ES-I3 (cell line): ENCODE data around the gene NR1D1.
A peak's percentile ranks its signal among the peaks of the same experiment; 100 is the strongest.
"Not testable (repeated sequence)": the region's sequence is repeated elsewhere in the genome, so short reads cannot be mapped to it uniquely, and the experiment has no call there.

ENCODE experiments used
- H3K36me3 ChIP-seq: 2 replicates; pipeline ENCODE4 v1.6.1; 2013; ENCODE audit warnings: mild to moderate bottlenecking, low read length, control low read depth, moderate library complexity; ENCODE audit not compliant: insufficient read depth
- H3K4me1 ChIP-seq: 2 replicates; pipeline ENCODE4 v1.6.1; 2013; ENCODE audit warnings: mild to moderate bottlenecking, control low read depth, low read length; ENCODE audit not compliant: insufficient read depth
- H3K9ac ChIP-seq: 2 replicates; pipeline ENCODE4 v1.6.1; 2013; ENCODE audit warnings: low read depth, mild to moderate bottlenecking, low read length, moderate library complexity
- H3K9me3 ChIP-seq: 2 replicates; pipeline ENCODE4 v1.6.1; 2013; ENCODE audit warnings: mild to moderate bottlenecking, low read length, moderate library complexity; ENCODE audit not compliant: control insufficient read depth, insufficient read depth

The NR1D1 gene

GRCh38 chr17:40100419-40100668 is at the start of gene NR1D1:
Gene NR1D1 (minus strand): TSS chr17:40100589. CDS start chr17:40100094, 495 bp downstream.
- H3K9me3 ChIP-seq: no peaks in the 10 kb centered on the region
- peaks cover 27% of the 10 kb centered on the region for H3K4me1 ChIP-seq
- peak within 1 kb of the TSS; percentile 45 for H3K9ac ChIP-seq
- no peaks in the 10 kb centered on the region for H3K36me3 ChIP-seq

GRCh38 chr17:40148527-40148926 is 48.1 kb upstream of the NR1D1 start:
- Histone ChIP-seq H3K9me3 (no peaks in the 10 kb centered on the region), H3K9ac (no peak overlapping the region), H3K36me3 (peaks cover 11% of the 10 kb centered on the region), H3K4me1 (no peaks in the 10 kb centered on the region)

GRCh38 chr17:40145476-40145875 is 45.1 kb upstream of the NR1D1 start:
- H3K36me3 ChIP-seq: peaks cover 21% of the 10 kb centered on the region

GRCh38 chr17:40143166-40143565 is 42.8 kb upstream of the NR1D1 start:
- H3K4me1 ChIP-seq, H3K9ac ChIP-seq, H3K9me3 ChIP-seq, H3K36me3 ChIP-seq: not testable (repeated sequence)

More at GRCh38 chr17:40145476-40145875, 45.1 kb upstream of the NR1D1 start:
- Histone ChIP-seq H3K9ac (no peak overlapping the region), H3K4me1 (no peaks in the 10 kb centered on the region), H3K9me3 (no peaks in the 10 kb centered on the region)

GRCh38 chr17:40139566-40140058 is 39.2 kb upstream of the NR1D1 start:
- H3K4me1 ChIP-seq: no peaks in the 10 kb centered on the region
- H3K9me3 ChIP-seq: no peaks in the 10 kb centered on the region
- peak overlapping the region; percentile 64 for H3K9ac ChIP-seq
- H3K36me3 ChIP-seq: peaks cover 11% of the 10 kb centered on the region; the same call in 1 of the 2 replicates

- Histone ChIP-seq H3K9me3 (no peaks in the 10 kb centered on the region), H3K36me3 (peaks cover 21% of the 10 kb centered on the region), H3K4me1 (no peaks in the 10 kb centered on the region), H3K9ac (no peak overlapping the region)
These were observed 35.4 kb upstream of the NR1D1 start for GRCh38 chr17:40135817-40136216.

GRCh38 chr17:40134184-40134583 is 33.8 kb upstream of the NR1D1 start:
- Histone ChIP-seq H3K4me1 (no peaks in the 10 kb centered on the region), H3K9ac (no peak overlapping the region), H3K9me3 (no peaks in the 10 kb centered on the region), H3K36me3 (peaks cover 24% of the 10 kb centered on the region)

GRCh38 chr17:40130352-40131042 is 30.1 kb upstream of the NR1D1 start:
- Histone ChIP-seq H3K9me3 (no peaks in the 10 kb centered on the region), H3K4me1 (no peaks in the 10 kb centered on the region), H3K9ac (no peak overlapping the region), H3K36me3 (peaks cover 33% of the 10 kb centered on the region)

GRCh38 chr17:40129498-40129897 is 29.1 kb upstream of the NR1D1 start:
- 0 out of 2 replicates have a peak, but pooled peaks cover 3% of the 10 kb centered on the region for H3K4me1 ChIP-seq
- peaks cover 30% of the 10 kb centered on the region for H3K36me3 ChIP-seq

GRCh38 chr17:40124279-40125141 is 24.1 kb upstream of the NR1D1 start:
- H3K9me3 ChIP-seq: no peaks in the 10 kb centered on the region
- H3K9ac ChIP-seq: peak overlapping the region; percentile 96; the same call in 1 of the 2 replicates
- peaks cover 11% of the 10 kb centered on the region for H3K36me3 ChIP-seq
- H3K4me1 ChIP-seq: peaks cover 7% of the 10 kb centered on the region; the same call in 1 of the 2 replicates

More at GRCh38 chr17:40129498-40129897, 29.1 kb upstream of the NR1D1 start:
- Histone ChIP-seq H3K9ac (no peak overlapping the region), H3K9me3 (no peaks in the 10 kb centered on the region)

- H3K36me3 ChIP-seq: peaks cover 8% of the 10 kb centered on the region
- peaks cover 7% of the 10 kb centered on the region; the same call in 1 of the 2 replicates for H3K4me1 ChIP-seq
- H3K9ac ChIP-seq: peak overlapping the region; percentile 96
These were observed 23.4 kb upstream of the NR1D1 start for GRCh38 chr17:40123811-40124114.

GRCh38 chr17:40122999-40123810 is 22.8 kb upstream of the NR1D1 start:
- Histone ChIP-seq H3K9me3 (no peaks in the 10 kb centered on the region), H3K4me1 (peaks cover 7% of the 10 kb centered on the region; the same call in 1 of the 2 replicates), H3K9ac (peak overlapping the region; percentile 96), H3K36me3 (peaks cover 8% of the 10 kb centered on the region)

More at GRCh38 chr17:40123811-40124114, 23.4 kb upstream of the NR1D1 start:
- no peaks in the 10 kb centered on the region for H3K9me3 ChIP-seq

GRCh38 chr17:40122136-40122998 is 22.0 kb upstream of the NR1D1 start:
- Histone ChIP-seq H3K9ac (peak overlapping the region; percentile 96), H3K9me3 (no peaks in the 10 kb centered on the region), H3K4me1 (peaks cover 7% of the 10 kb centered on the region; the same call in 1 of the 2 replicates), H3K36me3 (peaks cover 7% of the 10 kb centered on the region)
